Measurements from ENCODE around the gene RAB5IF. TPM values are rescaled to one million over a fixed set of nuclear protein-coding genes. Genes with fewer than 3 reads are reported as not detected.

RAB5IF gene
- total and polyA plus RNA-seq, 2 of the 4 experiments (the other 2 are of a cell fraction): 74.0 to 93.1 TPM

DNA sequence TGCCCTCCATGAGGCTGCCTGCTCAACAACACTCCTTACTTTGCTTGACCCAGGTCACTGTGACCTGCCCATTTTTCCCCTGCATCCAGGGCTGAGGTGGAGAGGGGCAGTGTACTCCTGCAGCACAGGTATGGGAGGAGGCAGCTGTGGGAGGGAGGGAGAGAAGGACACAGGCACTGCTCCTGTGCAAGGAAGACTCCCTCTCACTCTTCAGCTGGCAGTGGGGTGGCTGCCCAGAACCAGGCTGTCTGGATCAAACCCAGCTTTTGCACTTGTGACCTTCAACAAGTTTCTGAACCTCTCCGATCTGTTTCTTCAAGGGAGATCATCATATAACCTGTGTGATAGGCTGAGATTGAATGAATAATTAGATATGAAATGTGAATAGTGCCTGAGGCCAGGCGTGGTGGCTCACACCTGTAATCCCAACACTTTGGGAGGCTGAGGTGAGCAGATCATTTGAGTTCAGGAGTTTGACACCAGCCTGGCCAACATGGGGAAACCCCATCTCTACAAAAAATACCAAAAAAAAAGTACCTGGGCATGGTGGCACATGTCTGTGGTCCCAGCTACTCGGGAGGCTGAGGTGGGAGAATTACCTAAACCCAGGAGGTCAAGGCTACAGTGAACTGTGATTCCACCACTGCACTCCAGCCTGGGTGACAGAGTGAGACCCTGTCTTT lies 18.1 kb upstream of the RAB5IF start:
- H2BK15ac ChIP-seq (ENCODE audit: low read depth, low read length): no peak overlapping the region
- H4K20me1 ChIP-seq (ENCODE audit: insufficient read depth, low read length): peaks cover under 1% of the 10 kb centered on the region; the same call in 1 of the 2 replicates
- no peak overlapping the region for H3K23ac ChIP-seq (ENCODE audit: low read depth, low read length)
- H3K36me3 ChIP-seq (ENCODE audit: control insufficient read depth, insufficient read depth, low read length): peaks cover 20% of the 10 kb centered on the region
- no peaks in the 10 kb centered on the region for H3K9me3 ChIP-seq (ENCODE audit: control insufficient read depth, insufficient read depth, low read length)
- H3K56ac ChIP-seq (ENCODE audit: extremely low read depth, insufficient read depth, low read length): no peak overlapping the region
- CTCF ChIA-PET: interaction anchor here (0.6 to 0.7 kb wide), 2 partner anchors 36 to 197 kb away, joined by 7 read pairs; no protein-coding TSS in a partner anchor
- no peak overlapping the region for H2BK20ac ChIP-seq (ENCODE audit: low read depth, low read length)
- H2AFZ ChIP-seq (replicated peaks; ENCODE audit: low read length, poor library complexity): no peak overlapping the region
- DNase-seq: no peak
- H2AK9ac ChIP-seq (replicated peaks; ENCODE audit: low read depth, low read length, poor library complexity): no peak overlapping the region
- no CpG with 5 or more reads among the region's 3 CpGs for WGBS, 2 experiments (ENCODE audit: extremely low coverage in 2 of 2, insufficient read length in 1 of 2)
- in situ Hi-C loops (cut with MboI; ENCODE audit: low sequenced_read_pairs): no loop called here
- H3K18ac ChIP-seq (ENCODE audit: low read depth, low read length): no peak overlapping the region
- no peaks in the 10 kb centered on the region for H3K27me3 ChIP-seq (ENCODE audit: control insufficient read depth, insufficient read depth, low read length)
- TF ChIP-seq NFE2L2 (IDR thresholded peaks at IDR 0.05; ENCODE audit: low read depth, low read length) (no peak), RAD21 (IDR thresholded peaks at IDR 0.05; ENCODE audit: low read length) (no peak), CHD1 (IDR thresholded peaks at IDR 0.05; ENCODE audit: low read depth, low read length) (no peak), BHLHE40 (IDR thresholded peaks at IDR 0.05; ENCODE audit: low read depth, low read length) (no peak), CEBPB (IDR thresholded peaks at IDR 0.05; ENCODE audit: low read depth, low read length) (no peak), RCOR1 (IDR thresholded peaks at IDR 0.05; ENCODE audit: insufficient replicate concordance, low read length) (no peak), MXI1 (IDR thresholded peaks at IDR 0.05; ENCODE audit: borderline replicate concordance, low read depth, low read length) (no peak), MAZ (IDR thresholded peaks at IDR 0.05; ENCODE audit: borderline replicate concordance, low read depth, low read length) (no peak)
- TF ChIP-seq, protein P1, sequence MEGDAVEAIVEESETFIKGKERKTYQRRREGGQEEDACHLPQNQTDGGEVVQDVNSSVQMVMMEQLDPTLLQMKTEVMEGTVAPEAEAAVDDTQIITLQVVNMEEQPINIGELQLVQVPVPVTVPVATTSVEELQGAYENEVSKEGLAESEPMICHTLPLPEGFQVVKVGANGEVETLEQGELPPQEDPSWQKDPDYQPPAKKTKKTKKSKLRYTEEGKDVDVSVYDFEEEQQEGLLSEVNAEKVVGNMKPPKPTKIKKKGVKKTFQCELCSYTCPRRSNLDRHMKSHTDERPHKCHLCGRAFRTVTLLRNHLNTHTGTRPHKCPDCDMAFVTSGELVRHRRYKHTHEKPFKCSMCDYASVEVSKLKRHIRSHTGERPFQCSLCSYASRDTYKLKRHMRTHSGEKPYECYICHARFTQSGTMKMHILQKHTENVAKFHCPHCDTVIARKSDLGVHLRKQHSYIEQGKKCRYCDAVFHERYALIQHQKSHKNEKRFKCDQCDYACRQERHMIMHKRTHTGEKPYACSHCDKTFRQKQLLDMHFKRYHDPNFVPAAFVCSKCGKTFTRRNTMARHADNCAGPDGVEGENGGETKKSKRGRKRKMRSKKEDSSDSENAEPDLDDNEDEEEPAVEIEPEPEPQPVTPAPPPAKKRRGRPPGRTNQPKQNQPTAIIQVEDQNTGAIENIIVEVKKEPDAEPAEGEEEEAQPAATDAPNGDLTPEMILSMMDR (conservative IDR thresholded peaks at IDR 0.05; ENCODE audit: low read depth, low read length): no peak
- dilution Hi-C loops (cut with HindIII; ENCODE audit: low sequenced_read_pairs, unreplicated experiment): no loop called here
- H3K4me2 ChIP-seq (ENCODE audit: low read depth, low read length): no peak overlapping the region
- no peak overlapping the region for H3K4me3 ChIP-seq (ENCODE audit: insufficient read depth, low read depth, low read length)
- H3K14ac ChIP-seq (replicated peaks; ENCODE audit: low read depth, low read length): no peak overlapping the region
- H3K27ac ChIP-seq (ENCODE audit: insufficient read depth, low read length): no peak overlapping the region
- no TSS peak for BruUV-seq (replicated peaks)
- H3K79me1 ChIP-seq (ENCODE audit: low read depth in 1 of 2, low read length in 2 of 2): peaks cover 0 to 4% of the 10 kb centered on the region in 2 experiments; a peak in 3 of 4 replicates
- no peak overlapping the region for H3K9ac ChIP-seq (ENCODE audit: low read depth, low read length)
- no peak overlapping the region for H2BK5ac ChIP-seq (ENCODE audit: low read depth, low read length, poor library complexity, severe bottlenecking)
- no peak overlapping the region for H4K8ac ChIP-seq (ENCODE audit: low read depth in 2 of 2, low read length in 2 of 2)
- no peak overlapping the region for H2AK5ac ChIP-seq (ENCODE audit: low read depth, low read length)
- no peaks in the 10 kb centered on the region for H3K4me1 ChIP-seq (ENCODE audit: control insufficient read depth, insufficient read depth, low read length)
- POLR2A ChIA-PET (ENCODE audit: unreplicated experiment): interaction anchor here (0.6 kb wide), 1 partner anchor 49 kb away, joined by 4 read pairs; no protein-coding TSS in a partner anchor
- H2BK120ac ChIP-seq (ENCODE audit: low read depth, low read length): no peak overlapping the region
- no peak for ATAC-seq (ENCODE audit: low read depth)
- no peak overlapping the region for H4K5ac ChIP-seq (ENCODE audit: low read depth, low read length)
- no peak overlapping the region for H3K4ac ChIP-seq (ENCODE audit: low read depth, low read length)
- intact Hi-C loops (cut with micrococcal nuclease): no loop called here
- H4K91ac ChIP-seq (ENCODE audit: insufficient read depth, low read depth, low read length): no peak overlapping the region
- H3K9me1 ChIP-seq (ENCODE audit: insufficient read depth, low read length): peaks cover 2% of the 10 kb centered on the region; the same call in 1 of the 2 replicates
